Measurements from ENCODE around the gene MDP1.

MDP1 gene

DNA sequence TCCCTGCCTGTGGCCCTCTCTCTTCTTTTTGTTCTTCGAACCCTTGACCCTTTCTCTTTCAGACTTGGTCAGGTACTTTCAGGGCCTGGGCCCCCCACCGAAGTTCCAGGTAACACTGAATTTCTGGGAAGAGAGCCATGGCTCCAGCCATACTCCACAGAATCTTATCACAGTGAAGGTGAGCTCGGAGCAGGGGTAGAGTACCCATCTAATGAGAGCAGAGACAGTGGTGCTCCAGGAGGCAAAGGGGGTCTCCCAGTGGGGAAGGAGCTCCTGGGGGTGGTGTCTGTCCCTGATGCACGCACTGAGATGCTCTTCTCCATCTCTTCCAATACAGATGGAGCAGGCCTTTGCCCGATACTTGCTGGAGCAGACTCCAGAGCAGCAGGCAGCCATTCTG is 50.1 kb downstream of the MDP1 start:
- TF ChIP-seq, protein P1, sequence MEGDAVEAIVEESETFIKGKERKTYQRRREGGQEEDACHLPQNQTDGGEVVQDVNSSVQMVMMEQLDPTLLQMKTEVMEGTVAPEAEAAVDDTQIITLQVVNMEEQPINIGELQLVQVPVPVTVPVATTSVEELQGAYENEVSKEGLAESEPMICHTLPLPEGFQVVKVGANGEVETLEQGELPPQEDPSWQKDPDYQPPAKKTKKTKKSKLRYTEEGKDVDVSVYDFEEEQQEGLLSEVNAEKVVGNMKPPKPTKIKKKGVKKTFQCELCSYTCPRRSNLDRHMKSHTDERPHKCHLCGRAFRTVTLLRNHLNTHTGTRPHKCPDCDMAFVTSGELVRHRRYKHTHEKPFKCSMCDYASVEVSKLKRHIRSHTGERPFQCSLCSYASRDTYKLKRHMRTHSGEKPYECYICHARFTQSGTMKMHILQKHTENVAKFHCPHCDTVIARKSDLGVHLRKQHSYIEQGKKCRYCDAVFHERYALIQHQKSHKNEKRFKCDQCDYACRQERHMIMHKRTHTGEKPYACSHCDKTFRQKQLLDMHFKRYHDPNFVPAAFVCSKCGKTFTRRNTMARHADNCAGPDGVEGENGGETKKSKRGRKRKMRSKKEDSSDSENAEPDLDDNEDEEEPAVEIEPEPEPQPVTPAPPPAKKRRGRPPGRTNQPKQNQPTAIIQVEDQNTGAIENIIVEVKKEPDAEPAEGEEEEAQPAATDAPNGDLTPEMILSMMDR (IDR thresholded peaks at IDR 0.05; ENCODE audit: poor library complexity, severe bottlenecking), result no peak
- peaks cover 50% of the 10 kb centered on the region for H3K36me3 ChIP-seq (ENCODE audit: low read depth)
- ATAC-seq (ENCODE audit: low read depth), result no peak

DNA sequence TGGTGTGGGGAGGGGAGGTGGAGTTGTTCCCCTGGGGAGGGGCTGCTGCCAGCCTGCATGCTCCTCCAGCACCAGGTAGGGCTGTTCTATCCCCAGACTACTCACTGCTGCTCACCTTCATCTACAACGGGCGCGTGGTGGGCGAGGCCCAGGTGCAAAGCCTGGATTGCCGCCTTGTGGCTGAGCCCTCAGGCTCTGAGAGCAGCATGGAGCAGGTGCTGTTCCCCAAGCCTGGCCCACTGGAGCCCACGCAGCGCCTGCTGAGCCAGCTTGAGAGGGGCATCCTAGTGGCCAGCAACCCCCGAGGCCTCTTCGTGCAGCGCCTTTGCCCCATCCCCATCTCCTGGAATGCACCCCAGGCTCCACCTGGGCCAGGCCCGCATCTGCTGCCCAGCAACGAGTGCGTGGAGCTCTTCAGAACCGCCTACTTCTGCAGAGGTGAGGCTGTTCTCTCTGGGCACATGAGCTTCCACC is 51.3 kb downstream of the MDP1 start:
- Histone ChIP-seq H3K27ac (ENCODE audit: poor library complexity, severe bottlenecking) (no peak overlapping the region), H3K36me3 (ENCODE audit: low read depth) (peaks cover 56% of the 10 kb centered on the region), H3K27me3 (ENCODE audit: insufficient read depth, poor library complexity, severe bottlenecking) (no peaks in the 10 kb centered on the region), H3K4me3 (ENCODE audit: severe bottlenecking) (no peak overlapping the region), H3K4me1 (ENCODE audit: insufficient read depth, poor library complexity, severe bottlenecking) (peaks cover 3% of the 10 kb centered on the region), H3K9me3 (ENCODE audit: severe bottlenecking) (no peaks in the 10 kb centered on the region)
- TF ChIP-seq, protein P1 (IDR thresholded peaks at IDR 0.05; ENCODE audit: poor library complexity, severe bottlenecking), result no peak
- no peak for DNase-seq (ENCODE audit: low spot score)
- no peak for ATAC-seq (ENCODE audit: low read depth)

More for the DNA sequence above, 50.1 kb downstream of the MDP1 start:
- no peak for DNase-seq (ENCODE audit: low spot score)
- H3K4me3 ChIP-seq (ENCODE audit: severe bottlenecking), result no peak overlapping the region
- peaks cover 3% of the 10 kb centered on the region for H3K4me1 ChIP-seq (ENCODE audit: insufficient read depth, poor library complexity, severe bottlenecking)
- no peaks in the 10 kb centered on the region for H3K27me3 ChIP-seq (ENCODE audit: insufficient read depth, poor library complexity, severe bottlenecking)
- no peaks in the 10 kb centered on the region for H3K9me3 ChIP-seq (ENCODE audit: severe bottlenecking)
- H3K27ac ChIP-seq (ENCODE audit: poor library complexity, severe bottlenecking), result no peak overlapping the region
